OCI-LY3 (cell line): Measurements from ENCODE around the gene MAPT.

Experiments
- H2AFZ ChIP-seq: fragments of 200-600, 300-600 bp; shearing (Covaris generic); 2 replicates; pipeline ENCODE4 v1.6.0; 2014; ENCODE audit warnings: antibody characterized with exemption, low read depth, low read length
- H3K27ac ChIP-seq: fragments of 200-600, 300-600 bp; sonication (generic); 2 replicates; pipeline ENCODE4 v1.5.1; 2014; ENCODE audit warnings: mild to moderate bottlenecking, low read length, moderate library complexity, mixed read lengths
- H3K27me3 ChIP-seq: fragments of 200-600, 300-600 bp; sonication (generic); 2 replicates; pipeline ENCODE4 v1.6.1; 2014; ENCODE audit warnings: low read depth, low read length, mixed read lengths
- H3K36me3 ChIP-seq: fragments of 200-600, 300-600 bp; sonication (generic); replicated peaks from 2 replicates; pipeline ENCODE3; 2014; ENCODE audit warnings: low read depth, low read length, mixed read lengths
- H3K4me1 ChIP-seq: fragments of 300-600, 200-600 bp; sonication (generic); 2 replicates; pipeline ENCODE4 v1.6.1; 2014; ENCODE audit warnings: low read length, mixed read lengths
- H3K4me2 ChIP-seq: fragments of 200-600, 300-600 bp; sonication (generic); 2 replicates; pipeline ENCODE4 v1.6.1; 2014; ENCODE audit warnings: low read length, mixed read lengths
- H3K4me3 ChIP-seq: fragments of 300-600, 200-600 bp; sonication (generic); 2 replicates; pipeline ENCODE4 v1.5.1; 2014; ENCODE audit warnings: antibody characterized with exemption, mild to moderate bottlenecking, low read length, moderate library complexity
- H3K79me2 ChIP-seq: fragments of 300-600, 200-600 bp; shearing (Covaris generic); 2 replicates; pipeline ENCODE4 v1.6.1; 2014; ENCODE audit warnings: mild to moderate bottlenecking, low read length, mixed read lengths
- H3K9ac ChIP-seq: fragments of 300-600, 200-600 bp; shearing (Covaris generic); 2 replicates; pipeline ENCODE4 v1.6.0; 2014; ENCODE audit warnings: mild to moderate bottlenecking, low read length, moderate library complexity
- H3K9me3 ChIP-seq: fragments of 200-600, 300-600 bp; shearing (Covaris generic); 2 replicates; pipeline ENCODE4 v1.6.1; 2014; ENCODE audit warnings: low read length, mixed read lengths; ENCODE audit not compliant: insufficient read depth
- H4K20me1 ChIP-seq: fragments of 200-600, 300-600 bp; sonication (generic); 2 replicates; pipeline ENCODE4 v1.6.1; 2016; ENCODE audit warnings: low read length, mixed read lengths; ENCODE audit not compliant: insufficient read depth
- CTCF ChIP-seq: fragments of 200-600, 300-600 bp; sonication (generic); IDR thresholded peaks from 2 replicates; pipeline ENCODE4 v1.5.1; 2014; ENCODE audit warnings: antibody characterized with exemption, low read length, low read depth
- EZH2phosphoT487 ChIP-seq: fragments of 200-600 bp; shearing (Covaris generic); IDR thresholded peaks from 2 replicates; pipeline ENCODE4 v1.6.1; 2018; ENCODE audit warnings: antibody characterized with exemption, mixed run types, low read depth

Gene MAPT

DNA sequence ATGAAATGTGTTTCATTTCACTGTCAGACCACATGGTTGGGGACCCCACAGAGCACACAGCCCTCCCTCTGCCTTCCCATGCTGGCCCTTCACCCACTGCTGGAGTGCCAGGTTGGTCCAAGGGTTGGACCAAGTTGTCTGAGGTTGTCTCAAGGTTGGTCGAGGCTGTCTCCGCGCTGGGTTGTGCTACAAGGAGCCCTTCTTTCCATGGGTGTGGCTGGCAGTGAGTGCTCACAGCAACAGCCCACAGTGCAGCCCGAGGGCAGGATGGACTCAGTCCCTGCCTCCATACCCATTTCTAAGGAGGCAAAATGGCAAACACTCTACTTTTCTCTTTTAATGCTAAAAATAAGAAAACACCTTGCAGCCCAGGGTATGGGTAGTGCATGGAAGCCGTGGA is 68.9 kb downstream of the MAPT start:
- no peak overlapping the region for H3K9ac ChIP-seq
- no peaks in the 10 kb centered on the region for H3K9me3 ChIP-seq
- no peak overlapping the region for H3K27ac ChIP-seq
- H4K20me1 ChIP-seq = no peaks in the 10 kb centered on the region
- H3K79me2 ChIP-seq = no peaks in the 10 kb centered on the region
- no peak overlapping the region for H3K4me2 ChIP-seq
- H3K4me3 ChIP-seq = no peak overlapping the region
- peaks cover 22% of the 10 kb centered on the region for H3K27me3 ChIP-seq
- no peak for TF ChIP-seq EZH2phosphoT487
- TF ChIP-seq CTCF = no peak
- H2AFZ ChIP-seq = no peak overlapping the region
- H3K4me1 ChIP-seq = no peaks in the 10 kb centered on the region
- H3K36me3 ChIP-seq = no peaks in the 10 kb centered on the region

DNA sequence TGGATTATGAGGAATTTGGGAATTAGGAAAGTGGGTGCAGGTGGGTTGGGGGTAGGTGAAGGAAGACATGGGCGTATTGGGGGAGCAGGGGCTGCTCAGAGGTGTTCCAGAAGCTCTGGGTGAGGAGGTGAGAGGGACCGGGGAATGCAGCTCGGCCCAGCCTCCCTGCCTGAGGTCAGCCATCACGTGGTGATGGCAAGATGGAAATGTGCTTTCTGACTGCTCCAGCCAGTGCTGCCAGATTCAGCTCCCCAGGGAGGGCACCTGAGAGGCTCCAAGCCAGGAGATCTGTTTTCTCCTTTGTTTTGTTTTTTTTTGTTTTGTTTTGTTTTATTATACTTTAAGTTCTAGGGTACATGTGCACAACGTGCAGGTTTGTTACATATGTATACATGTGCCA is 69.5 kb downstream of the MAPT start:
- Histone ChIP-seq H3K27ac (no peak overlapping the region), H3K4me1 (no peaks in the 10 kb centered on the region), H3K36me3 (no peaks in the 10 kb centered on the region), H3K4me3 (no peak overlapping the region), H2AFZ (no peak overlapping the region), H4K20me1 (no peaks in the 10 kb centered on the region), H3K79me2 (no peaks in the 10 kb centered on the region), H3K9me3 (no peaks in the 10 kb centered on the region), H3K27me3 (peaks cover 25% of the 10 kb centered on the region), H3K4me2 (no peak overlapping the region), H3K9ac (no peak overlapping the region)
- TF ChIP-seq CTCF (no peak), EZH2phosphoT487 (no peak)

DNA sequence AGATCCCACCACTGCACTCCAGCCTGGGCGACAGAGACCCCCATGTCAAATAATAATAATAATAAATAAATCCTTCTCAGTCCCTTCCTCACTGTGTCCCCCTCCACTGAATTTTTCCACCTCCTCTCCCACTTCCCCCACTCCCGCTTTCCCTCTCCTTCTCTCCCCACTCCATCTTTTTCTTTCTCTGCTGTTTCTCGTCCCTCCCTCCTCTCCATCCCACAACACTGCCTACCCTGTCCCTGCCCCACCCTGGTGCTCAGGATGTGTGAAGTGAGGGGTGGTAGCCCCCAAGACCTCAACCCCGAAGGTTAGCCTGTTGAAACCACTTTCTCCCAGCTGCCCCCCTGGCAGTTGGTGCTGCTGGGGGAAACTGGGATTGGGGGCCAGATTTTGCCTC is 70.3 kb downstream of the MAPT start:
- Histone ChIP-seq H3K9me3 (no peaks in the 10 kb centered on the region), H3K4me3 (no peak overlapping the region), H4K20me1 (no peaks in the 10 kb centered on the region)

DNA sequence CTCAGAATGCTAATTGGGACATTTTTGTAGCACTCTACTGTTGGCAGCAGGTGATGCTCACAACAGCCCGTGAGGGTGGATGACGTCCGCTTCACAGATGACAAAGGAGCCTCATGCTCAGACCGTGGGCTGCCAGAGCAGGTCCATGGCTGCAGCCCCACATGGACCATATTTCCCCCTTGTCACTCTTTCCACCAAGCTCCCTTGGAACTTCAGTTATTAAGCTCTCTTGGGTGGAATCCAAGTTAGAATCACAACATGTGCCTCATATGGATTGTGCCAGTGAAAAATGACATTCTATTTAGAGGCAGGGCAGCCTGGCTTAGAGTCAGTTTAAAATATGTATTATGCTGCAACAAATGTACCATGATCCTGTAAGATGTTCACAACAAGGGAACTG is 71.5 kb downstream of the MAPT start:
- no peak overlapping the region for H3K4me2 ChIP-seq

More for the DNA sequence above, 70.3 kb downstream of the MAPT start:
- no peak overlapping the region for H2AFZ ChIP-seq
- no peaks in the 10 kb centered on the region for H3K79me2 ChIP-seq
- no peak overlapping the region for H3K9ac ChIP-seq
- H3K4me2 ChIP-seq = no peak overlapping the region
- H3K4me1 ChIP-seq = no peaks in the 10 kb centered on the region
- TF ChIP-seq CTCF = no peak
- no peak for TF ChIP-seq EZH2phosphoT487
- no peaks in the 10 kb centered on the region for H3K36me3 ChIP-seq
- H3K27me3 ChIP-seq = peaks cover 25% of the 10 kb centered on the region
- no peak overlapping the region for H3K27ac ChIP-seq

More for the DNA sequence above, 71.5 kb downstream of the MAPT start:
- H3K27ac ChIP-seq = no peak overlapping the region
- no peak overlapping the region for H3K4me3 ChIP-seq
- H4K20me1 ChIP-seq = no peaks in the 10 kb centered on the region
- TF ChIP-seq EZH2phosphoT487 (no peak), CTCF (no peak)
- no peaks in the 10 kb centered on the region for H3K36me3 ChIP-seq
- no peaks in the 10 kb centered on the region for H3K4me1 ChIP-seq
- no peak overlapping the region for H3K9ac ChIP-seq
- H3K9me3 ChIP-seq = no peaks in the 10 kb centered on the region
- no peak overlapping the region for H2AFZ ChIP-seq
- no peaks in the 10 kb centered on the region for H3K79me2 ChIP-seq
- H3K27me3 ChIP-seq = peaks cover 25% of the 10 kb centered on the region
